K562 (cell line): ENCODE results near the gene ATF1. TPM values are rescaled to one million over a fixed set of nuclear protein-coding genes. Genes with fewer than 3 reads are reported as not detected.

Source experiments
- ATAC-seq: fragments of 200-7000 bp; cut with Tn5 transposase; 3 replicates; pipeline ENCODE4 v1.9.1; 2020; ENCODE audit warnings: moderate library complexity
- BruUV-seq: library from RNA; stranded (reverse); fragments of 400-500 nt; replicated peaks from 2 replicates; lab custom pipeline; 2021; lab: Mats Ljungman, UMichigan
- CTCF ChIA-PET: fragments of 300-600 bp; formaldehyde crosslinking; extraction: SDS; loops from one replicate; lab custom pipeline; 2021; ENCODE audit warnings: low intra/inter-chr PET ratio; lab: Yijun Ruan, JAX
- POLR2A ChIA-PET: fragments of 300-600, 350-650 bp; sonication (Branson Sonifier 250); formaldehyde crosslinking; extraction: SDS; loops from one replicate; lab custom pipeline; 2021; ENCODE audit warnings: antibody characterized with exemption, inconsistent platforms; lab: Yijun Ruan, JAX
- DNase-seq, 4 experiments: peaks; one replicate each; pipeline versions ENCODE4 v3.0.0 to v3.0.0-alpha.2; 2011 to 2018; ENCODE audit warnings: low spot score in 3 of 4, mixed read lengths in 3 of 4; ENCODE audit errors: extremely low read depth in 1 of 4
- FAIRE-seq: peaks from 2 replicates; lab custom pipeline; 2011; peaks lifted over from hg19 to GRCh38; lab: Jason Lieb, UNC
- H2AFZ ChIP-seq: 2 replicates; pipeline ENCODE4 v1.6.0; 2011; ENCODE audit warnings: low read depth, low read length, control low read depth, inconsistent platforms
- H3K27ac ChIP-seq: fragments of 200-600 bp; 3 replicates; pipeline ENCODE4 v1.8.0; 2011; ENCODE audit warnings: low read depth, mild to moderate bottlenecking, control low read depth, inconsistent platforms, low read length, moderate library complexity, mixed read lengths; ENCODE audit errors: extremely low read depth
- H3K27me3 ChIP-seq, 2 experiments: fragments of 300-600 bp in 1 of 2; 2 replicates in 1 of 2; 3 replicates in 1 of 2; pipeline versions ENCODE4 v1.6.0 to v1.8.0; 2011; ENCODE audit warnings: inconsistent platforms in 2 of 2, low read length in 2 of 2, mild to moderate bottlenecking in 1 of 2, mixed read lengths in 1 of 2, moderate library complexity in 1 of 2; ENCODE audit not compliant: control insufficient read depth in 2 of 2, insufficient read depth in 2 of 2
- H3K36me3 ChIP-seq: fragments of 300-600 bp; 3 replicates; pipeline ENCODE4 v1.8.0; 2011; ENCODE audit warnings: mild to moderate bottlenecking, low read length, inconsistent platforms; ENCODE audit not compliant: control insufficient read depth, insufficient read depth
- H3K4me1 ChIP-seq, 2 experiments: fragments of 200-600 bp in 1 of 2; replicated peaks in 1 of 2; 2 replicates in 1 of 2; 3 replicates in 1 of 2; pipeline versions ENCODE4 v1.5.1 to v1.8.0; 2011; ENCODE audit warnings: inconsistent platforms in 2 of 2, low read length in 2 of 2, mild to moderate bottlenecking in 1 of 2, mixed read lengths in 1 of 2, moderate library complexity in 1 of 2; ENCODE audit not compliant: control insufficient read depth in 2 of 2, insufficient read depth in 2 of 2
- H3K4me2 ChIP-seq: 2 replicates; pipeline ENCODE4 v1.6.1; 2011; ENCODE audit warnings: low read length, control low read depth, inconsistent platforms, mixed read lengths; ENCODE audit not compliant: insufficient read depth
- H3K4me3 ChIP-seq: fragments of 200-600 bp; sonication (generic), shearing (Covaris generic); 2 replicates; pipeline ENCODE4 v1.5.1; 2016; ENCODE audit warnings: control low read depth, inconsistent platforms
- H3K79me2 ChIP-seq: fragments of 200-600 bp; 3 replicates; pipeline ENCODE4 v1.8.0; 2011; ENCODE audit warnings: low read length, inconsistent platforms; ENCODE audit not compliant: control insufficient read depth, insufficient read depth
- H3K9ac ChIP-seq, 2 experiments: 2 replicates each; pipeline versions ENCODE4 v1.6.0 to v1.6.1; 2011; ENCODE audit warnings: low read depth in 2 of 2, low read length in 2 of 2, control low read depth in 1 of 2, inconsistent platforms in 1 of 2, mild to moderate bottlenecking in 1 of 2, mixed read lengths in 1 of 2; ENCODE audit not compliant: insufficient read depth in 1 of 2
- H3K9me1 ChIP-seq: one replicate; pipeline ENCODE4 v1.6.0; 2011; ENCODE audit warnings: inconsistent platforms, mild to moderate bottlenecking, low read length, moderate library complexity; ENCODE audit not compliant: control insufficient read depth, insufficient read depth
- H3K9me3 ChIP-seq: replicated peaks from 2 replicates; pipeline ENCODE4 v1.5.1; 2011; ENCODE audit warnings: low read depth, low read length, inconsistent platforms; ENCODE audit not compliant: control insufficient read depth, insufficient read depth
- H4K20me1 ChIP-seq: replicated peaks from 2 replicates; pipeline ENCODE4 v1.6.1; 2011; ENCODE audit warnings: low read length, inconsistent platforms, mixed read lengths; ENCODE audit not compliant: control insufficient read depth, insufficient read depth
- CBX5 ChIP-seq: IDR thresholded peaks from 2 replicates; pipeline ENCODE4 v1.6.1; 2014; ENCODE audit warnings: low read depth, borderline replicate concordance
- DLX4 ChIP-seq: fragments of 250-450 bp; sonication (Bioruptor Pico); IDR thresholded peaks from 2 replicates; pipeline ENCODE4 v1.6.1; 2021; ENCODE audit warnings: mild to moderate bottlenecking
- JUN ChIP-seq, 2 experiments: sonication (generic) in 1 of 2; formaldehyde crosslinking in 1 of 2; IDR thresholded peaks; 2 replicates each; pipeline versions ENCODE4 v1.6.1 to v1.8.0; 2012 to 2022; ENCODE audit warnings: borderline replicate concordance in 2 of 2, mild to moderate bottlenecking in 2 of 2, improper control_type of control experiment in 1 of 2, low read depth in 1 of 2, low read length in 1 of 2, missing genetic modification reagents in 1 of 2
- MAFF ChIP-seq: IDR thresholded peaks from 2 replicates; pipeline ENCODE4 v1.6.1; 2012; ENCODE audit warnings: low read length, improper control_type of control experiment
- MBD2 ChIP-seq: sonication (generic); IDR thresholded peaks from 2 replicates; pipeline ENCODE4 v1.6.1; 2016; ENCODE audit warnings: low read depth, borderline replicate concordance
- SP1 ChIP-seq: sonication (generic); formaldehyde crosslinking; IDR thresholded peaks from 2 replicates; pipeline ENCODE4 v1.8.1; 2022; ENCODE audit warnings: mild to moderate bottlenecking, missing genetic modification reagents
- THAP7 ChIP-seq: fragments of 250-450 bp; sonication (Bioruptor Pico); IDR thresholded peaks from 2 replicates; pipeline ENCODE4 v1.5.0; 2021
- WGBS: fragments of 100-300 bp; shearing (Covaris generic); methylation state at CpG from one replicate; pipeline ENCODE4 v1.1.6; 2016; ENCODE audit warnings: low coverage, mixed read lengths; ENCODE audit not compliant: insufficient coverage; ENCODE audit errors: missing lambda C conversion rate; 5-methylcytosine and 5-hydroxymethylcytosine counted together
- in situ Hi-C: fragments of 300-500 bp; cut with MboI; formaldehyde crosslinking; loops from 4 replicates; pipeline ENCODE4 v1.15.0; 2018; ENCODE audit warnings: inconsistent platforms, mixed read lengths
- intact Hi-C: fragments of 100-400 bp; cut with micrococcal nuclease; formaldehyde crosslinking; loops from 2 replicates; pipeline ENCODE4 v1.14.2; 2022
- polyA plus RNA-seq, 8 experiments: library from polyadenylated mRNA; depleted of rRNA in 4 of 8; stranded (reverse) in 5 of 8; unstranded in 3 of 8; fragments of >200 nt; fragmentation: Nextera tagmentation in 2 of 8; fragmentation: Illumina TruSeq in 1 of 8; extraction: Ambion mirVana in 2 of 8; extraction: Trizol in 1 of 8; gene quantifications; 2 replicates each; pipeline versions ENCODE4 v1.2.1 to v1.2.3, GENCODE V29; 2011 to 2014; ENCODE audit warnings: inconsistent platforms in 1 of 8, missing spikeins in 1 of 8
- total RNA-seq, 7 experiments: library from RNA; depleted of rRNA in 6 of 7; stranded (reverse); fragments of >200 nt in 6 of 7; fragmentation: Illumina TruSeq in 2 of 7; extraction: Trizol in 2 of 7; gene quantifications; 2 replicates each; pipeline versions ENCODE4 v1.2.1 to v1.2.3, GENCODE V29; 2011 to 2021; ENCODE audit warnings: low replicate concordance in 1 of 7

The ATF1 gene
- total and polyA plus RNA-seq, 9 of the 15 experiments (the other 6 are each of a cell fraction or from before 2014, with no cell fraction given): 19.8 to 83.5 (median 51.4) TPM

- H3K4me1 ChIP-seq: peaks cover 0 to 16% of the 10 kb centered on the region in 2 experiments; a peak in 4 of 5 replicates
- ChIA-PET POLR2A (no interaction called here), CTCF (no interaction called here)
- intact Hi-C loops: no loop called here
- no TSS peak for BruUV-seq
- no peaks in the 10 kb centered on the region for H3K9me3 ChIP-seq
- no peaks in the 10 kb centered on the region for H4K20me1 ChIP-seq
- H3K9me1 ChIP-seq: no peaks in the 10 kb centered on the region
- no peak overlapping the region for H3K4me2 ChIP-seq
- DNase-seq (no peak), ATAC-seq (no peak), FAIRE-seq (no peak)
- in situ Hi-C loops: loop anchor here (10.0 kb wide), 1 partner anchor 241 kb away; the partner anchor contains the start of gene DIP2B
- H3K27me3 ChIP-seq: no peaks in the 10 kb centered on the region
- H3K4me3 ChIP-seq: no peak overlapping the region
- no peaks in the 10 kb centered on the region for H3K79me2 ChIP-seq
- H3K36me3 ChIP-seq: peaks cover 55% of the 10 kb centered on the region
- 83% methylated on average over 4 of the region's 4 CpGs for WGBS
- TF ChIP-seq MBD2: no peak
- no peak for TF ChIP-seq DLX4 (CRISPR knock-in tag)
- TF ChIP-seq JUN (IDR thresholded peaks at IDR 0.05; ENCODE audit: borderline replicate concordance, low read depth, low read length): no peak
- TF ChIP-seq JUN (CRISPR knock-in tag; IDR thresholded peaks at IDR 0.05; ENCODE audit: borderline replicate concordance): no peak
- no peak for TF ChIP-seq SP1 (CRISPR knock-in tag)
- TF ChIP-seq CBX5: no peak
- no peak for TF ChIP-seq THAP7 (CRISPR knock-in tag)
- no peak for TF ChIP-seq MAFF
- no peak overlapping the region for H3K27ac ChIP-seq
- no peak overlapping the region for H3K9ac ChIP-seq
- H2AFZ ChIP-seq: no peak overlapping the region
These were observed 18.0 kb upstream of the ATF1 start for GRCh38 chr12:50745861-50746260.
